H1 (cell line): Measurements from ENCODE around the gene MANBA. TPM values are rescaled to one million over a fixed set of nuclear protein-coding genes. Genes with fewer than 3 reads are reported as not detected.
A peak's percentile ranks its signal among the peaks of the same experiment; 100 is the strongest.

ENCODE experiments used
- CTCF ChIA-PET: fragments of 300-600 bp; sonication (Branson Sonifier 250); formaldehyde crosslinking; loops from one replicate; lab custom pipeline; 2021; ENCODE audit not compliant: partially characterized antibody; lab: Charles Lee
- POLR2A ChIA-PET: fragments of 300-600 bp; sonication (Branson Sonifier 250); formaldehyde crosslinking; loops from one replicate; lab custom pipeline; 2021; ENCODE audit warnings: inconsistent platforms; ENCODE audit not compliant: partially characterized antibody; lab: Charles Lee
- DNase-seq, 2 experiments: peaks; one replicate each; pipeline versions ENCODE4 v3.0.0 to v3.0.0-alpha.2; 2010 to 2022; ENCODE audit warnings: low spot score in 2 of 2, low read depth in 1 of 2, mixed read lengths in 1 of 2
- FAIRE-seq: peaks from 2 replicates; lab custom pipeline; 2011; peaks lifted over from hg19 to GRCh38; lab: Jason Lieb, UNC
- H2AFZ ChIP-seq: 2 replicates; pipeline ENCODE4 v1.8.1; 2012; ENCODE audit warnings: low read length, inconsistent platforms
- H2AK5ac ChIP-seq: 2 replicates; pipeline ENCODE4 v1.6.1; 2013; ENCODE audit warnings: low read depth, low read length
- H2BK120ac ChIP-seq: replicated peaks from 2 replicates; pipeline ENCODE3; 2013; ENCODE audit warnings: low read depth, low read length, inconsistent platforms
- H2BK12ac ChIP-seq: 2 replicates; pipeline ENCODE4 v1.6.1; 2013; ENCODE audit warnings: low read depth, low read length
- H2BK15ac ChIP-seq: 2 replicates; pipeline ENCODE4 v1.6.1; 2013; ENCODE audit warnings: low read length
- H2BK20ac ChIP-seq: 2 replicates; pipeline ENCODE4 v1.6.1; 2013; ENCODE audit warnings: low read length
- H2BK5ac ChIP-seq: 2 replicates; pipeline ENCODE4 v1.6.1; 2013; ENCODE audit warnings: low read depth, low read length
- H3K14ac ChIP-seq: 2 replicates; pipeline ENCODE4 v1.6.1; 2013; ENCODE audit warnings: inconsistent platforms; ENCODE audit not compliant: insufficient read length
- H3K18ac ChIP-seq: 2 replicates; pipeline ENCODE4 v1.6.1; 2013; ENCODE audit warnings: low read length; ENCODE audit errors: extremely low read depth
- H3K23ac ChIP-seq: 2 replicates; pipeline ENCODE4 v1.6.1; 2013; ENCODE audit warnings: inconsistent platforms; ENCODE audit not compliant: insufficient read length
- H3K23me2 ChIP-seq: 2 replicates; pipeline ENCODE4 v1.6.1; 2013; ENCODE audit warnings: low read depth, low read length
- H3K27ac ChIP-seq: 2 replicates; pipeline ENCODE4 v1.6.1; 2011; ENCODE audit warnings: low read depth, low read length, inconsistent platforms
- H3K27me3 ChIP-seq, 4 experiments: replicated peaks in 1 of 4; 1 replicate in 1 of 4; 2 replicates in 3 of 4; pipeline versions ENCODE4 v1.6.1 to v1.8.1; 2011 to 2013; ENCODE audit warnings: low read length in 3 of 4, mild to moderate bottlenecking in 3 of 4, inconsistent platforms in 2 of 4, mixed read lengths in 2 of 4, moderate library complexity in 1 of 4; ENCODE audit not compliant: control insufficient read depth in 3 of 4, insufficient read depth in 3 of 4; ENCODE audit errors: extremely low read depth in 1 of 4
- H3K36me3 ChIP-seq, 4 experiments: 2 replicates each; pipeline versions ENCODE4 v1.6.1 to v1.8.1; 2011 to 2013; ENCODE audit warnings: mild to moderate bottlenecking in 4 of 4, low read length in 3 of 4, moderate library complexity in 2 of 4, control low read depth in 1 of 4, inconsistent platforms in 1 of 4; ENCODE audit not compliant: insufficient read depth in 4 of 4, control insufficient read depth in 2 of 4
- H3K4ac ChIP-seq: replicated peaks from 2 replicates; pipeline ENCODE3; 2013; ENCODE audit warnings: low read length, low read depth, mixed read lengths, inconsistent platforms; ENCODE audit not compliant: insufficient read length
- H3K4me1 ChIP-seq, 4 experiments: replicated peaks in 1 of 4; 1 replicate in 1 of 4; 2 replicates in 3 of 4; pipeline versions ENCODE4 v1.6.1 to v1.8.1; 2011 to 2013; ENCODE audit warnings: low read length in 3 of 4, inconsistent platforms in 2 of 4, mixed read lengths in 1 of 4; ENCODE audit not compliant: insufficient read depth in 4 of 4, control insufficient read depth in 3 of 4
- H3K4me2 ChIP-seq, 2 experiments: 2 replicates each; pipeline versions ENCODE4 v1.6.1 to v1.8.1; 2011 to 2013; ENCODE audit warnings: low read depth in 2 of 2, low read length in 2 of 2, control low read depth in 1 of 2, inconsistent platforms in 1 of 2, mild to moderate bottlenecking in 1 of 2; ENCODE audit not compliant: insufficient read depth in 1 of 2
- H3K4me3 ChIP-seq, 4 experiments: fragments of 200-600, 300-600 bp in 1 of 4; sonication (generic), shearing (Covaris generic), sonication (Bioruptor Twin) in 1 of 4; 2 replicates each; pipeline versions ENCODE4 v1.5.1 to v1.8.1; 2011 to 2016; ENCODE audit warnings: low read length in 4 of 4, low read depth in 3 of 4, control low read depth in 2 of 4, inconsistent platforms in 2 of 4, mild to moderate bottlenecking in 2 of 4, mixed read lengths in 1 of 4, moderate library complexity in 1 of 4; ENCODE audit not compliant: insufficient read depth in 2 of 4; ENCODE audit errors: extremely low read depth in 1 of 4
- H3K56ac ChIP-seq: replicated peaks from 2 replicates; pipeline ENCODE3; 2013; ENCODE audit warnings: low read depth, mild to moderate bottlenecking, mixed read lengths, low read length, inconsistent platforms; ENCODE audit not compliant: insufficient read length
- H3K79me1 ChIP-seq: 2 replicates; pipeline ENCODE4 v1.6.1; 2013; ENCODE audit warnings: low read depth, low read length, control low read depth
- H3K79me2 ChIP-seq, 2 experiments: 2 replicates each; pipeline versions ENCODE4 v1.6.1 to v1.8.1; 2012 to 2013; ENCODE audit warnings: low read length in 2 of 2, mild to moderate bottlenecking in 2 of 2, inconsistent platforms in 1 of 2; ENCODE audit not compliant: insufficient read depth in 2 of 2, control insufficient read depth in 1 of 2
- H3K9ac ChIP-seq, 4 experiments: replicated peaks in 1 of 4; 1 replicate in 1 of 4; 2 replicates in 3 of 4; pipeline versions ENCODE4 v1.6.1 to v1.8.1; 2011 to 2013; ENCODE audit warnings: low read depth in 3 of 4, low read length in 3 of 4, control low read depth in 2 of 4, mild to moderate bottlenecking in 2 of 4, moderate library complexity in 2 of 4, inconsistent platforms in 1 of 4; ENCODE audit errors: extremely low read depth in 1 of 4
- H3K9me3 ChIP-seq, 2 experiments: 2 replicates each; pipeline versions ENCODE4 v1.6.1 to v1.8.1; 2012 to 2013; ENCODE audit warnings: mild to moderate bottlenecking in 2 of 2, moderate library complexity in 2 of 2, control low read depth in 1 of 2, inconsistent platforms in 1 of 2, low read depth in 1 of 2, low read length in 1 of 2, mixed read lengths in 1 of 2; ENCODE audit not compliant: insufficient read depth in 2 of 2
- H4K20me1 ChIP-seq, 2 experiments: replicated peaks in 1 of 2; 2 replicates each; pipeline versions ENCODE3 to v1.8.1; 2011 to 2013; ENCODE audit warnings: inconsistent platforms in 2 of 2, low read length in 2 of 2, mild to moderate bottlenecking in 1 of 2; ENCODE audit not compliant: insufficient read depth in 2 of 2, control insufficient read depth in 1 of 2
- H4K5ac ChIP-seq: 2 replicates; pipeline ENCODE4 v1.6.1; 2013; ENCODE audit warnings: low read length, low read depth, mixed read lengths, inconsistent platforms; ENCODE audit not compliant: insufficient read length
- H4K8ac ChIP-seq: 2 replicates; pipeline ENCODE4 v1.8.0; 2013; ENCODE audit warnings: mild to moderate bottlenecking, moderate library complexity, low read length, inconsistent platforms; ENCODE audit not compliant: insufficient read depth; ENCODE audit errors: extremely low read depth
- H4K91ac ChIP-seq: replicated peaks from 2 replicates; pipeline ENCODE3; 2013; ENCODE audit warnings: low read length, mixed read lengths, inconsistent platforms; ENCODE audit not compliant: insufficient read length
- CTCF ChIP-seq, 3 experiments: IDR thresholded peaks; 1 replicate in 2 of 3; 2 replicates in 1 of 3; pipeline versions ENCODE4 v1.5.1 to v1.6.1; 2011; ENCODE audit warnings: low read length in 3 of 3, mild to moderate bottlenecking in 3 of 3, inconsistent platforms in 2 of 3, low read depth in 1 of 3, moderate library complexity in 1 of 3; ENCODE audit not compliant: insufficient read depth in 1 of 3; ENCODE audit errors: control extremely low read depth in 1 of 3
- PHF8 ChIP-seq: fragments of 200-600 bp; sonication (generic); conservative IDR thresholded peaks from 2 replicates; pipeline ENCODE4 v1.7.1; 2012; ENCODE audit warnings: low read depth, mild to moderate bottlenecking, inconsistent platforms, low read length, moderate library complexity
- POLR2AphosphoS5 ChIP-seq: IDR thresholded peaks from 2 replicates; pipeline ENCODE4 v1.6.1; 2011; ENCODE audit warnings: low read depth, low read length
- RAD21 ChIP-seq, 2 experiments: IDR thresholded peaks in 1 of 2; conservative IDR thresholded peaks in 1 of 2; 2 replicates each; pipeline ENCODE4 v1.6.1; 2011; ENCODE audit warnings: low read depth in 2 of 2, low read length in 2 of 2, improper control_type of control experiment in 1 of 2, inconsistent platforms in 1 of 2, mild to moderate bottlenecking in 1 of 2, moderate library complexity in 1 of 2
- RNF2 ChIP-seq: fragments of 200-900, 300-1000 bp; sonication (generic); IDR thresholded peaks from 2 replicates; pipeline ENCODE4 v1.7.1; 2016; ENCODE audit warnings: borderline replicate concordance, low read depth, mild to moderate bottlenecking, antibody characterized with exemption, low read length; ENCODE audit not compliant: poor library complexity, severe bottlenecking; ENCODE audit errors: missing control alignments
- SIRT6 ChIP-seq: IDR thresholded peaks from one replicate; pipeline ENCODE4 v1.7.1; 2012; ENCODE audit warnings: low read length, inconsistent platforms
- WGBS, 2 experiments: shearing (Covaris generic) in 1 of 2; methylation state at CpG; one replicate each; pipeline versions ENCODE4 v1.1.6 to v1.1.7; 2013 to 2015; ENCODE audit warnings: low lambda C conversion rate in 2 of 2, mixed read lengths in 2 of 2, inconsistent platforms in 1 of 2, low coverage in 1 of 2, missing lambda C conversion rate in 1 of 2; ENCODE audit not compliant: insufficient replicate concordance in 2 of 2, insufficient coverage in 1 of 2, insufficient read length in 1 of 2; ENCODE audit errors: extremely low coverage in 1 of 2, missing lambda C conversion rate in 1 of 2; 5-methylcytosine and 5-hydroxymethylcytosine counted together
- polyA plus RNA-seq, 7 experiments: library from polyadenylated mRNA; depleted of rRNA in 3 of 7; stranded (reverse) in 5 of 7; unstranded in 2 of 7; fragments of >200 nt in 5 of 7; fragments of 200-250 nt in 2 of 7; gene quantifications; 1 replicate in 5 of 7; 2 replicates in 1 of 7; 4 replicates in 1 of 7; pipeline versions ENCODE4 v1.2.1 to v1.2.3, GENCODE V29; 2011 to 2013; ENCODE audit warnings: missing spikeins in 2 of 7, mixed read lengths in 2 of 7
- total RNA-seq: library from RNA; stranded (reverse); fragmentation: NEBNext Ultra II Directional; extraction: Animal tissue kit (Norgen Biotek cat#: 25700); gene quantifications from 2 replicates; pipeline ENCODE4 v1.2.1, GENCODE V29; 2021

The MANBA gene
- total and polyA plus RNA-seq, 2 of the 8 experiments (the other 6 are each of a cell fraction or from before 2014, with no cell fraction given), result 22.9 to 27.8 TPM

DNA sequence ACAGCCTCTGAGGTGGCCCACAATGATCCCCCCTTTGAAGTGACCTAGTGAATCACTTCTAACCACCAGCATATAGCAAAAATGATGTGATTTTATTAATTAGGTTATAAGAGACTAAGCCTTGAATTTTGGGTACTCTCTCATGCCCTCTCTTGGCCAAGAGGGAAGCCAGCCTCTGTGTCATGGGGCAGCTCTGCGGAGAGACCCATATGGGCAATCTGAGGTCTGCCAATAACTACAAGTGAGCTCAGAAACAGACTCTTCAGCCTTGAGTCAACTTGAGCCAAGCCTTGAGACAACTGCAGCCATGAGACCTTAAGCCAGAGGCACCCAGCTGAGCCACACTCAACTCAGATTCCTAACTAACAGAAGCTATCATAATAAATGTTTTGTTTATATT, 45.7 kb downstream of the MANBA start:
- Histone ChIP-seq H3K4me1 (no peaks in the 10 kb centered on the region), H3K27ac (no peak overlapping the region), H3K9me3 (peaks cover 6 to 7% of the 10 kb centered on the region in 2 experiments; a peak in 3 of 4 replicates), H4K20me1 (no peaks in the 10 kb centered on the region), H2BK20ac (no peak overlapping the region)
- TF ChIP-seq RNF2 (no peak), SIRT6 (no peak), RAD21 (IDR thresholded peaks at IDR 0.05 in 1 of 2, conservative IDR thresholded peaks at IDR 0.05 in 1 of 2; ENCODE audit: low read depth in 2 of 2, low read length in 2 of 2) (peak; percentile 2 to 23; a peak in 1 of 4 replicates), CTCF (IDR thresholded peaks at IDR 0.05; ENCODE audit: control extremely low read depth in 1 of 3, insufficient read depth in 1 of 3, low read depth in 1 of 3, low read length in 3 of 3) (peak in 1 of 3 experiments; percentile 21; a peak in 1 of 4 replicates), PHF8 (no peak), POLR2AphosphoS5 (no peak)
- TF ChIP-seq, all 59 proteins: peak for 2
- no peak overlapping the region for H4K8ac ChIP-seq
- no peaks in the 10 kb centered on the region for H3K23me2 ChIP-seq
- FAIRE-seq, result no peak
- no peak overlapping the region for H3K4me3 ChIP-seq
- ChIA-PET POLR2A (no interaction called here), CTCF (interaction anchor here (0.7 to 2.0 kb wide), 11 partner anchors 8 to 137 kb away, joined by 3 to 11 read pairs (median 3); no protein-coding TSS in a partner anchor)
- no peak overlapping the region for H3K14ac ChIP-seq
- WGBS, 2 experiments, result 87% methylated on average over 1 of the region's 1 CpG; no CpG with 5 or more reads in 1 of the 2 experiments
- no peaks in the 10 kb centered on the region for H3K27me3 ChIP-seq
- H2BK12ac ChIP-seq, result no peak overlapping the region
- H3K18ac ChIP-seq, result no peak overlapping the region
- H2BK5ac ChIP-seq, result no peak overlapping the region
- peaks cover 0 to 9% (median 3%) of the 10 kb centered on the region in 4 experiments; a peak in 3 of 8 replicates for H3K36me3 ChIP-seq
- H2BK120ac ChIP-seq, result no peak overlapping the region
- H3K9ac ChIP-seq, result no peak overlapping the region
- no peak overlapping the region for H3K4ac ChIP-seq
- H4K91ac ChIP-seq, result no peak overlapping the region
- H3K4me2 ChIP-seq, result no peak overlapping the region
- no peak overlapping the region for H2BK15ac ChIP-seq
- H3K79me1 ChIP-seq, result no peaks in the 10 kb centered on the region
- H4K5ac ChIP-seq, result no peak overlapping the region
- no peak overlapping the region for H3K56ac ChIP-seq
- H2AFZ ChIP-seq, result no peak overlapping the region
- no peak overlapping the region for H3K23ac ChIP-seq
- no peak for DNase-seq
- no peak overlapping the region for H2AK5ac ChIP-seq
- H3K79me2 ChIP-seq, result no peaks in the 10 kb centered on the region
